Measurements from ENCODE around the gene GABRG3.
"Not testable (repeated sequence)": the region's sequence is repeated elsewhere in the genome, so short reads cannot be mapped to it uniquely, and the experiment has no call there.

Gene GABRG3

GRCh38 chr15:27119695-27120266, 148.8 kb downstream of the GABRG3 start:
- DNase-seq, result no peak

- DNase-seq, result no peak
These were observed 150.7 kb downstream of the GABRG3 start for GRCh38 chr15:27121672-27122071.

- no peak for DNase-seq
These were observed 152.3 kb downstream of the GABRG3 start for GRCh38 chr15:27123291-27123690.

- no peak for DNase-seq
These were observed 152.8 kb downstream of the GABRG3 start for GRCh38 chr15:27123808-27124207.

GRCh38 chr15:27124287-27124871, 153.4 kb downstream of the GABRG3 start:
- no peak for DNase-seq

GRCh38 chr15:27125185-27125584, 154.2 kb downstream of the GABRG3 start:
- DNase-seq, result no peak

GRCh38 chr15:27126449-27126848, 155.5 kb downstream of the GABRG3 start:
- no peak for DNase-seq

- no peak for DNase-seq
These were observed 157.0 kb downstream of the GABRG3 start for GRCh38 chr15:27127815-27128570.

- no peak for DNase-seq
These were observed 162.3 kb downstream of the GABRG3 start for GRCh38 chr15:27133249-27133648.

- no peak for DNase-seq
These were observed 163.5 kb downstream of the GABRG3 start for GRCh38 chr15:27134481-27134880.

GRCh38 chr15:27135151-27135550, 164.2 kb downstream of the GABRG3 start:
- DNase-seq, result no peak

GRCh38 chr15:27137127-27137526, 166.1 kb downstream of the GABRG3 start:
- DNase-seq, result no peak

GRCh38 chr15:27165590-27165989, 194.6 kb downstream of the GABRG3 start:
- DNase-seq, result no peak

- DNase-seq, result no peak
These were observed 195.9 kb downstream of the GABRG3 start for GRCh38 chr15:27166917-27167316.

GRCh38 chr15:27167738-27168137, 196.8 kb downstream of the GABRG3 start:
- DNase-seq, result no peak

GRCh38 chr15:27170851-27171250, 199.9 kb downstream of the GABRG3 start:
- no peak for DNase-seq

- no peak for DNase-seq
These were observed 201.8 kb downstream of the GABRG3 start for GRCh38 chr15:27172821-27173220.

- no peak for DNase-seq
These were observed 204.6 kb downstream of the GABRG3 start for GRCh38 chr15:27175472-27176153.

- no peak for DNase-seq
These were observed 205.9 kb downstream of the GABRG3 start for GRCh38 chr15:27176785-27177406.

- DNase-seq, result no peak
These were observed 208.8 kb downstream of the GABRG3 start for GRCh38 chr15:27179789-27180188.

GRCh38 chr15:27182561-27183110, 211.7 kb downstream of the GABRG3 start:
- no peak for DNase-seq

GRCh38 chr15:27183201-27183600, 212.2 kb downstream of the GABRG3 start:
- DNase-seq, result no peak

GRCh38 chr15:27191515-27191914, 220.5 kb downstream of the GABRG3 start:
- DNase-seq, result not testable (repeated sequence)
